ENCODE measurements around the gene PGGHG. TPM values are rescaled to one million over a fixed set of nuclear protein-coding genes. Genes with fewer than 3 reads are reported as not detected.

Gene PGGHG
- total RNA-seq, 4 donors from 2014 or later = 10.9 to 53.6 (median 19.8) TPM

DNA sequence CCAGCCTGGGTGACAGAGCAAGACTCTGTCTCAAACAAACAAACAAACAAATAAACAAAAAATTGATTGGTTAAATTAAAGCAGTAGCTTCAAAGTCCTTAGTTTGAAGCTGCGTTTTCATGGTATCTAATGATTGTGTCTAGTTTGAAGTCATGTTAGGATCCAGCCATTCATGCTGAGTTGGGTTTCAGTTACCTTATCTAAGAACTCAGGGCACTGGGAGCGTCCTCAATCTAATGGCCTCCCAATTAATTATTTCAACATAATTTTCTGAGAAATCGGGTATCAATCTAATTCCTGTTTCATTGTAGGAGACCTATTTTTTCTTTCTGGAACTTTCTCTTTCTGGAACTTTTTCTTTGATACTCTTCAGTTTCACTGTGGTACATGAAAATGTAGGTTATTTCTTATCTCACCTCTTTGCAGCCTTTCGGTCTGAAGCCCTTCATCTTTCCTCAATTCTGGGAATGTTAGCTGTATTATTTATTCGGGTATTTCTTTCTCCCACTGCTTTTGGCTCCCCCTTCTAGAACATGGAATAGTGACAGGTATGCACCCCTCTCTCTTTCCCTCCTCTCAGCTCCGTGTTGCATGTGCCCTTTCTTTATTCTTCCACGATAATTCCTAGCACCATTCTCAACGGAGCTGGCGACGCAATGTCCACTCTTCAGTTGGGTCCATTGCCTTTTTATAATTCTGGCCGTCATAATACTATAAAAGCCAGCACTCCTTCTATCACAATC lies 56.1 kb downstream of the PGGHG start:
- ATAC-seq (ENCODE audit: low FRiP score) (no peak), DNase-seq (ENCODE audit: low spot score) (no peak)
- TF ChIP-seq, protein P1, sequence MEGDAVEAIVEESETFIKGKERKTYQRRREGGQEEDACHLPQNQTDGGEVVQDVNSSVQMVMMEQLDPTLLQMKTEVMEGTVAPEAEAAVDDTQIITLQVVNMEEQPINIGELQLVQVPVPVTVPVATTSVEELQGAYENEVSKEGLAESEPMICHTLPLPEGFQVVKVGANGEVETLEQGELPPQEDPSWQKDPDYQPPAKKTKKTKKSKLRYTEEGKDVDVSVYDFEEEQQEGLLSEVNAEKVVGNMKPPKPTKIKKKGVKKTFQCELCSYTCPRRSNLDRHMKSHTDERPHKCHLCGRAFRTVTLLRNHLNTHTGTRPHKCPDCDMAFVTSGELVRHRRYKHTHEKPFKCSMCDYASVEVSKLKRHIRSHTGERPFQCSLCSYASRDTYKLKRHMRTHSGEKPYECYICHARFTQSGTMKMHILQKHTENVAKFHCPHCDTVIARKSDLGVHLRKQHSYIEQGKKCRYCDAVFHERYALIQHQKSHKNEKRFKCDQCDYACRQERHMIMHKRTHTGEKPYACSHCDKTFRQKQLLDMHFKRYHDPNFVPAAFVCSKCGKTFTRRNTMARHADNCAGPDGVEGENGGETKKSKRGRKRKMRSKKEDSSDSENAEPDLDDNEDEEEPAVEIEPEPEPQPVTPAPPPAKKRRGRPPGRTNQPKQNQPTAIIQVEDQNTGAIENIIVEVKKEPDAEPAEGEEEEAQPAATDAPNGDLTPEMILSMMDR (IDR thresholded peaks at IDR 0.05) = no peak

Small RNA genes within 50 kb of the gene (small RNA-seq; reads per million reads assigned to genes)
- not detected for gene AC136475.6

Other genes starting within 250 kb of the PGGHG start
- not detected for gene SCGB1C1, start 96.0 kb upstream of the PGGHG start, total RNA-seq
- 10 to 100 TPM; 18.4 to 29.1 (median 26.8) TPM for gene BET1L, start 81.7 kb upstream of the PGGHG start, total RNA-seq
- 100 to 1,000 TPM in 1 of 4 donors, 10 to 100 TPM in 3; 60.6 to 104 (median 77.6) TPM for gene RIC8A, start 81.4 kb upstream of the PGGHG start, total RNA-seq
- gene SIRT3, start 52.8 kb upstream of the PGGHG start, total RNA-seq = 10 to 100 TPM in 3 of 4 donors, 1 to 10 TPM in 1; 6.8 to 19.2 (median 12.2) TPM
- 100 to 1,000 TPM in 1 of 4 donors, 10 to 100 TPM in 3; 69.6 to 124 (median 78.2) TPM for gene PSMD13, start 52.1 kb upstream of the PGGHG start, total RNA-seq
- 10 to 100 TPM in 1 of 4 donors, 1 to 10 TPM in 2, under 1 TPM in 1; 0.84 to 11.8 (median 3.8) TPM for gene NLRP6, start 10.7 kb upstream of the PGGHG start, total RNA-seq
- gene IFITM5, start 10.4 kb downstream of the PGGHG start, total RNA-seq = not detected
- 100 to 1,000 TPM; 266 to 442 (median 382) TPM for gene IFITM2, start 18.7 kb downstream of the PGGHG start, total RNA-seq
- gene IFITM1, start 24.9 kb downstream of the PGGHG start, total RNA-seq = 100 to 1,000 TPM; 224 to 389 (median 247) TPM
- gene IFITM3, start 31.7 kb downstream of the PGGHG start, total RNA-seq = 100 to 1,000 TPM; 340 to 466 (median 398) TPM
- 1 to 10 TPM; 1.4 to 4.1 (median 2.5) TPM for gene B4GALNT4, start 80.4 kb downstream of the PGGHG start, total RNA-seq
- gene PKP3, start 105.1 kb downstream of the PGGHG start, total RNA-seq = under 1 TPM in 3 of 4 donors, not detected in 1; 0.09 to 0.96 (median 0.95) TPM
- 10 to 100 TPM; 17.6 to 42.1 (median 31.0) TPM for gene SIGIRR, start 125.9 kb downstream of the PGGHG start, total RNA-seq
- 1 to 10 TPM in 3 of 4 donors, under 1 TPM in 1; 0.79 to 3.6 (median 3.1) TPM for gene ANO9, start 152.9 kb downstream of the PGGHG start, total RNA-seq
- 10 to 100 TPM; 33.0 to 45.2 (median 39.0) TPM for gene PTDSS2, start 161.2 kb downstream of the PGGHG start, total RNA-seq
- gene RNH1, start 218.1 kb downstream of the PGGHG start, total RNA-seq = 100 to 1,000 TPM; 218 to 259 (median 230) TPM
- 10 to 100 TPM; 30.1 to 44.9 (median 35.0) TPM for gene HRAS, start 246.4 kb downstream of the PGGHG start, total RNA-seq
- under 1 TPM in 3 of 4 donors, not detected in 1; 0.24 to 0.38 (median 0.32) TPM for gene LRRC56, start 248.4 kb downstream of the PGGHG start, total RNA-seq